GM23338 (cell line): ENCODE measurements around the gene ZFYVE28.

ENCODE experiments used
- CREB1 ChIP-seq: fragments of 250-450 bp; sonication (Bioruptor Pico); IDR thresholded peaks from 2 replicates; pipeline ENCODE4 v1.5.0; 2020; ENCODE audit warnings: low read depth, mild to moderate bottlenecking, moderate library complexity
- ETS1 ChIP-seq: IDR thresholded peaks from 2 replicates; pipeline ENCODE4 v1.6.1; 2016; ENCODE audit warnings: antibody characterized with exemption
- EZH2 ChIP-seq: fragments of 200-600 bp; sonication (generic); IDR thresholded peaks from one replicate; pipeline ENCODE4 v1.8.0; 2017; ENCODE audit warnings: antibody characterized with exemption, mild to moderate bottlenecking, low read depth; ENCODE audit not compliant: unreplicated experiment
- EZH2phosphoT487 ChIP-seq: fragments of 200-600 bp; sonication (generic); IDR thresholded peaks from one replicate; pipeline ENCODE4 v1.8.1; 2018; ENCODE audit warnings: antibody characterized with exemption; ENCODE audit not compliant: unreplicated experiment
- JUNB ChIP-seq: IDR thresholded peaks from one replicate; pipeline ENCODE4 v1.6.1; 2016; ENCODE audit warnings: antibody characterized with exemption; ENCODE audit not compliant: unreplicated experiment
- NANOG ChIP-seq: IDR thresholded peaks from 2 replicates; pipeline ENCODE4 v1.6.1; 2016; ENCODE audit warnings: antibody characterized with exemption, borderline replicate concordance
- POLR2AphosphoS5 ChIP-seq: IDR thresholded peaks from 2 replicates; pipeline ENCODE4 v1.6.1; 2016; ENCODE audit warnings: antibody characterized with exemption, low read depth
- STAT1 ChIP-seq: IDR thresholded peaks from one replicate; pipeline ENCODE4 v1.6.1; 2016; ENCODE audit warnings: antibody characterized with exemption; ENCODE audit not compliant: unreplicated experiment
- ZNF114 ChIP-seq: fragments of 250-450 bp; sonication (Bioruptor Pico); IDR thresholded peaks from 2 replicates; pipeline ENCODE4 v1.5.0; 2020; ENCODE audit warnings: mild to moderate bottlenecking, moderate library complexity
- ZNF331 ChIP-seq: fragments of 250-450 bp; sonication (Bioruptor Pico); IDR thresholded peaks from 2 replicates; pipeline ENCODE4 v1.5.0; 2020; ENCODE audit warnings: low read depth, mild to moderate bottlenecking, moderate library complexity
- ZNF462 ChIP-seq: fragments of 250-450 bp; sonication (Bioruptor Pico); IDR thresholded peaks from 2 replicates; pipeline ENCODE4 v1.5.0; 2020; ENCODE audit warnings: mild to moderate bottlenecking, moderate library complexity
- TF ChIP-seq, protein P1 (sequence below), 2 experiments: fragments of 200-600 bp in 1 of 2; sonication (generic) in 1 of 2; conservative IDR thresholded peaks; 2 replicates each; pipeline versions ENCODE4 v1.5.1 to v1.6.1; 2016 to 2017; ENCODE audit warnings: antibody characterized with exemption in 2 of 2, low read depth in 2 of 2, mild to moderate bottlenecking in 2 of 2, moderate library complexity in 1 of 2
- TF ChIP-seq, protein P2 (sequence below): IDR thresholded peaks from one replicate; pipeline ENCODE4 v1.6.1; 2018; ENCODE audit warnings: antibody characterized with exemption; ENCODE audit not compliant: unreplicated experiment

GRCh38 chr4:2276581-2277325 is 141.7 kb downstream of the ZFYVE28 start:
- TF ChIP-seq, protein P1, sequence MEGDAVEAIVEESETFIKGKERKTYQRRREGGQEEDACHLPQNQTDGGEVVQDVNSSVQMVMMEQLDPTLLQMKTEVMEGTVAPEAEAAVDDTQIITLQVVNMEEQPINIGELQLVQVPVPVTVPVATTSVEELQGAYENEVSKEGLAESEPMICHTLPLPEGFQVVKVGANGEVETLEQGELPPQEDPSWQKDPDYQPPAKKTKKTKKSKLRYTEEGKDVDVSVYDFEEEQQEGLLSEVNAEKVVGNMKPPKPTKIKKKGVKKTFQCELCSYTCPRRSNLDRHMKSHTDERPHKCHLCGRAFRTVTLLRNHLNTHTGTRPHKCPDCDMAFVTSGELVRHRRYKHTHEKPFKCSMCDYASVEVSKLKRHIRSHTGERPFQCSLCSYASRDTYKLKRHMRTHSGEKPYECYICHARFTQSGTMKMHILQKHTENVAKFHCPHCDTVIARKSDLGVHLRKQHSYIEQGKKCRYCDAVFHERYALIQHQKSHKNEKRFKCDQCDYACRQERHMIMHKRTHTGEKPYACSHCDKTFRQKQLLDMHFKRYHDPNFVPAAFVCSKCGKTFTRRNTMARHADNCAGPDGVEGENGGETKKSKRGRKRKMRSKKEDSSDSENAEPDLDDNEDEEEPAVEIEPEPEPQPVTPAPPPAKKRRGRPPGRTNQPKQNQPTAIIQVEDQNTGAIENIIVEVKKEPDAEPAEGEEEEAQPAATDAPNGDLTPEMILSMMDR (conservative IDR thresholded peaks at IDR 0.05; ENCODE audit: low read depth in 2 of 2): no peak
- TF ChIP-seq, protein P2, sequence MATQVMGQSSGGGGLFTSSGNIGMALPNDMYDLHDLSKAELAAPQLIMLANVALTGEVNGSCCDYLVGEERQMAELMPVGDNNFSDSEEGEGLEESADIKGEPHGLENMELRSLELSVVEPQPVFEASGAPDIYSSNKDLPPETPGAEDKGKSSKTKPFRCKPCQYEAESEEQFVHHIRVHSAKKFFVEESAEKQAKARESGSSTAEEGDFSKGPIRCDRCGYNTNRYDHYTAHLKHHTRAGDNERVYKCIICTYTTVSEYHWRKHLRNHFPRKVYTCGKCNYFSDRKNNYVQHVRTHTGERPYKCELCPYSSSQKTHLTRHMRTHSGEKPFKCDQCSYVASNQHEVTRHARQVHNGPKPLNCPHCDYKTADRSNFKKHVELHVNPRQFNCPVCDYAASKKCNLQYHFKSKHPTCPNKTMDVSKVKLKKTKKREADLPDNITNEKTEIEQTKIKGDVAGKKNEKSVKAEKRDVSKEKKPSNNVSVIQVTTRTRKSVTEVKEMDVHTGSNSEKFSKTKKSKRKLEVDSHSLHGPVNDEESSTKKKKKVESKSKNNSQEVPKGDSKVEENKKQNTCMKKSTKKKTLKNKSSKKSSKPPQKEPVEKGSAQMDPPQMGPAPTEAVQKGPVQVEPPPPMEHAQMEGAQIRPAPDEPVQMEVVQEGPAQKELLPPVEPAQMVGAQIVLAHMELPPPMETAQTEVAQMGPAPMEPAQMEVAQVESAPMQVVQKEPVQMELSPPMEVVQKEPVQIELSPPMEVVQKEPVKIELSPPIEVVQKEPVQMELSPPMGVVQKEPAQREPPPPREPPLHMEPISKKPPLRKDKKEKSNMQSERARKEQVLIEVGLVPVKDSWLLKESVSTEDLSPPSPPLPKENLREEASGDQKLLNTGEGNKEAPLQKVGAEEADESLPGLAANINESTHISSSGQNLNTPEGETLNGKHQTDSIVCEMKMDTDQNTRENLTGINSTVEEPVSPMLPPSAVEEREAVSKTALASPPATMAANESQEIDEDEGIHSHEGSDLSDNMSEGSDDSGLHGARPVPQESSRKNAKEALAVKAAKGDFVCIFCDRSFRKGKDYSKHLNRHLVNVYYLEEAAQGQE: no peak
- TF ChIP-seq POLR2AphosphoS5 (no peak), EZH2phosphoT487 (no peak), JUNB (no peak), ETS1 (no peak), EZH2 (no peak), STAT1 (no peak), CREB1 (CRISPR knock-in tag) (no peak), ZNF114 (CRISPR knock-in tag) (no peak), NANOG (no peak), ZNF331 (no peak), ZNF462 (CRISPR knock-in tag) (no peak)
